GM12878 (cell line): ENCODE measurements around the gene CTSH. TPM values are rescaled to one million over a fixed set of nuclear protein-coding genes. Genes with fewer than 3 reads are reported as not detected.

ENCODE experiments used
- HDAC6 ChIP-seq: fragments of 200-600 bp; sonication (generic); IDR thresholded peaks from one replicate; pipeline ENCODE4 v1.8.0; 2017; ENCODE audit warnings: antibody characterized with exemption; ENCODE audit not compliant: unreplicated experiment
- IKZF2 ChIP-seq, 2 experiments: fragments of 450-650 bp; IDR thresholded peaks; 2 replicates each; pipeline ENCODE4 v1.6.1; 2017; ENCODE audit warnings: mild to moderate bottlenecking in 2 of 2, moderate library complexity in 2 of 2
- NBN ChIP-seq: fragments of 450-650 bp; IDR thresholded peaks from 2 replicates; pipeline ENCODE4 v1.6.1; 2016
- NR2C1 ChIP-seq: fragments of 450-650 bp; IDR thresholded peaks from 2 replicates; pipeline ENCODE4 v1.6.1; 2017; ENCODE audit warnings: antibody characterized with exemption, mild to moderate bottlenecking, moderate library complexity
- POLR2AphosphoS5 ChIP-seq: IDR thresholded peaks from 2 replicates; pipeline ENCODE4 v1.6.1; 2011; ENCODE audit warnings: mild to moderate bottlenecking, low read length, inconsistent platforms
- SRF ChIP-seq, 2 experiments: IDR thresholded peaks; 2 replicates each; pipeline ENCODE4 v1.6.1; 2011; ENCODE audit warnings: low read depth in 2 of 2, low read length in 2 of 2, mild to moderate bottlenecking in 1 of 2, moderate library complexity in 1 of 2
- STAT1 ChIP-seq: fragments of 450-650 bp; conservative IDR thresholded peaks from 2 replicates; pipeline ENCODE4 v1.6.1; 2014; ENCODE audit warnings: antibody characterized with exemption, mild to moderate bottlenecking
- ZNF622 ChIP-seq: fragments of 450-650 bp; IDR thresholded peaks from 2 replicates; pipeline ENCODE4 v1.6.1; 2017; ENCODE audit warnings: mild to moderate bottlenecking, inconsistent platforms
- polyA plus RNA-seq, 11 experiments: library from polyadenylated mRNA; depleted of rRNA in 4 of 11; unstranded in 6 of 11; stranded (reverse) in 5 of 11; fragments of >200 nt; fragmentation: Nextera tagmentation in 4 of 11; fragmentation: Illumina TruSeq in 1 of 11; extraction: Ambion mirVana in 4 of 11; extraction: Trizol in 1 of 11; gene quantifications; 1 replicate in 1 of 11; 2 replicates in 10 of 11; pipeline versions ENCODE4 v1.2.1 to v1.2.3, GENCODE V29; 2011 to 2016; ENCODE audit warnings: inconsistent platforms in 2 of 11, missing spikeins in 2 of 11, low read depth in 1 of 11
- total RNA-seq, 4 experiments: library from RNA; depleted of rRNA in 3 of 4; stranded (reverse); fragments of >200 nt in 3 of 4; fragmentation: Illumina TruSeq in 1 of 4; extraction: Trizol in 1 of 4; gene quantifications; 2 replicates each; pipeline versions ENCODE4 v1.2.1 to v1.2.3, GENCODE V29; 2013 to 2021
- TF ChIP-seq, protein P1 (sequence below): fragments of 450-650 bp; IDR thresholded peaks from 2 replicates; pipeline ENCODE4 v1.6.1; 2016; ENCODE audit warnings: mild to moderate bottlenecking, moderate library complexity, borderline replicate concordance
- TF ChIP-seq, protein P2 (sequence below): IDR thresholded peaks from 2 replicates; pipeline ENCODE4 v1.6.1; 2011; ENCODE audit warnings: borderline replicate concordance, low read depth, mild to moderate bottlenecking, moderate library complexity, mixed read lengths, low read length; ENCODE audit not compliant: insufficient read depth; ENCODE audit errors: extremely low read length

CTSH gene
- total and polyA plus RNA-seq, 10 of the 15 experiments (the other 5 are each of a cell fraction or from before 2014, with no cell fraction given): 30.2 to 1,212 (median 519) TPM

DNA sequence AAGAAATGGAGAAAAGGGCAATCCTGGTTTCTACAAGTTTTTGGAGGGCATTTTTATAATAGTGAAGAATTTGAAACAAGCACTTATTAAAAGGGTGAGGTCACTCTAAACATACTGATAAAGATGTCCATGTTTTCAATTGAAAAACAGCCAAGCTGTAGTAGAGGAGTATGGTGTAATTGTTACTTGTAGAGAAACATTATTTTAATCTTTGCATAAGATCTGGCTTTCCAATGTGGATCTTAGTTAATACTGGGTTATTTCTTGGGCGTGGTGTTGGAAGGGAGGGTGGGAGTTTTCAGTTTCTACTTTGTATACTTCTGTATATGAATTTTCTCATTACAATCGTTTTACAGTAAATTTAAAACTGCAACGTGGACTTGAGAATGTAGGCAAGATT is 49.4 kb downstream of the CTSH start (continued):
- TF ChIP-seq NBN (no peak), HDAC6 (no peak), NR2C1 (no peak), STAT1 (no peak), IKZF2 (IDR thresholded peaks at IDR 0.05) (no peak), ZNF622 (no peak), SRF (IDR thresholded peaks at IDR 0.05; ENCODE audit: low read depth in 2 of 2, low read length in 2 of 2) (no peak), POLR2AphosphoS5 (no peak)
- TF ChIP-seq, protein P1, sequence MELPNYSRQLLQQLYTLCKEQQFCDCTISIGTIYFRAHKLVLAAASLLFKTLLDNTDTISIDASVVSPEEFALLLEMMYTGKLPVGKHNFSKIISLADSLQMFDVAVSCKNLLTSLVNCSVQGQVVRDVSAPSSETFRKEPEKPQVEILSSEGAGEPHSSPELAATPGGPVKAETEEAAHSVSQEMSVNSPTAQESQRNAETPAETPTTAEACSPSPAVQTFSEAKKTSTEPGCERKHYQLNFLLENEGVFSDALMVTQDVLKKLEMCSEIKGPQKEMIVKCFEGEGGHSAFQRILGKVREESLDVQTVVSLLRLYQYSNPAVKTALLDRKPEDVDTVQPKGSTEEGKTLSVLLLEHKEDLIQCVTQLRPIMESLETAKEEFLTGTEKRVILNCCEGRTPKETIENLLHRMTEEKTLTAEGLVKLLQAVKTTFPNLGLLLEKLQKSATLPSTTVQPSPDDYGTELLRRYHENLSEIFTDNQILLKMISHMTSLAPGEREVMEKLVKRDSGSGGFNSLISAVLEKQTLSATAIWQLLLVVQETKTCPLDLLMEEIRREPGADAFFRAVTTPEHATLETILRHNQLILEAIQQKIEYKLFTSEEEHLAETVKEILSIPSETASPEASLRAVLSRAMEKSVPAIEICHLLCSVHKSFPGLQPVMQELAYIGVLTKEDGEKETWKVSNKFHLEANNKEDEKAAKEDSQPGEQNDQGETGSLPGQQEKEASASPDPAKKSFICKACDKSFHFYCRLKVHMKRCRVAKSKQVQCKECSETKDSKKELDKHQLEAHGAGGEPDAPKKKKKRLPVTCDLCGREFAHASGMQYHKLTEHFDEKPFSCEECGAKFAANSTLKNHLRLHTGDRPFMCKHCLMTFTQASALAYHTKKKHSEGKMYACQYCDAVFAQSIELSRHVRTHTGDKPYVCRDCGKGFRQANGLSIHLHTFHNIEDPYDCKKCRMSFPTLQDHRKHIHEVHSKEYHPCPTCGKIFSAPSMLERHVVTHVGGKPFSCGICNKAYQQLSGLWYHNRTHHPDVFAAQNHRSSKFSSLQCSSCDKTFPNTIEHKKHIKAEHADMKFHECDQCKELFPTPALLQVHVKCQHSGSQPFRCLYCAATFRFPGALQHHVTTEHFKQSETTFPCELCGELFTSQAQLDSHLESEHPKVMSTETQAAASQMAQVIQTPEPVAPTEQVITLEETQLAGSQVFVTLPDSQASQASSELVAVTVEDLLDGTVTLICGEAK: no peak
- TF ChIP-seq, protein P2, sequence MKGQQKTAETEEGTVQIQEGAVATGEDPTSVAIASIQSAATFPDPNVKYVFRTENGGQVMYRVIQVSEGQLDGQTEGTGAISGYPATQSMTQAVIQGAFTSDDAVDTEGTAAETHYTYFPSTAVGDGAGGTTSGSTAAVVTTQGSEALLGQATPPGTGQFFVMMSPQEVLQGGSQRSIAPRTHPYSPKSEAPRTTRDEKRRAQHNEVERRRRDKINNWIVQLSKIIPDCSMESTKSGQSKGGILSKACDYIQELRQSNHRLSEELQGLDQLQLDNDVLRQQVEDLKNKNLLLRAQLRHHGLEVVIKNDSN: no peak
